NOMO-1 treated with DMSO at 0.1 percent for 48 hours (cell line): ENCODE results near the gene CAPN2.
"Not testable (repeated sequence)": the region's sequence is repeated elsewhere in the genome, so short reads cannot be mapped to it uniquely, and the experiment has no call there.

ENCODE experiments used
- DNase-seq: peaks from one replicate; lab custom pipeline; 2025; ENCODE audit not compliant: unreplicated experiment; lab: John Stamatoyannopoulos, UW

The CAPN2 gene

DNA sequence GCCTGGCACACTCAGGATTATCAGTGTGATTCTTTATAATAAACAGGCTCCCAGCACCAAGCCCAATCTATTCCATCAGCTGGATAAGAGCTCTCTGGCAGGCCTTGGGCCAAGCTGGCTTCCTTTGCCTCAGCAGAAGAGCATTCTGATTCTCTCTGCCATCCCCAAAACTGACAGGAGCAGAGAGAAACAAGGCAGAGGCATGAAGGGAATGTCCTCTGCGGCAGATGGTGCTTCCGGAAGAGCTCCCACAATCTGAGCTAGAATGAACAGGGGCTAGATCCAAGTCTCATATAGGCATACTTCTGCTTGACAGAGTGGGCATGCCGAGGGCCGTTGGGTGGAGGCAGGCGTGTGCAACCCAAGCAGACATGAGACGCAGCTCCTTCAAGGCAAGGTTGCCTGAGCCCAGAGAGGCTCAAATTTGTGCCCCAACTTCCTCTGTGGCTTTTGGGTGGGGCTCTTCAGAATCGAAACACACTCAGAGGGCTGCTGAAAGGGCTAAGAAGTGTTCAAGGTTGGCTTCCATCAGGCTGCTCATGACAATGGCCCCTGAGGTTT is 4.0 kb downstream of the CAPN2 start:
- DNase-seq = peak; percentile 69

DNA sequence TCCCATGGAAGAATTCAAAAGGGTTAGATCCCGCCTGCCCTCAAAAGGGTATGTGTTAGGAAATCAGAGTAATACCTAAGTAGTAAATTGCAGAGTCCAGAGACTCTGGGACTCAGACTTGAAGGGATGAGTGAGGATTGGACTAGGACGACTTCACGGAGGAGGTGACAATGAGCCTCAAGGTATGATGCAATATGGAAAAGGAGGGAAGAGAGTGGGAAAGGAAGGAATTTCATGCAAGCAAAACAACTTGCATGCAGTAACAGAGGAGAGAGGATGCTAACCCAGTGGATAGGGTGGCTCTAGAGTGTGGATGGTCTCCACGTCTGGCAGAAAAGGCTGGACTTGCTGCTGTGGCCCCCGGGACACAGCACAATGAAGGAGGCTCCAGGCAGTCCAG is 4.8 kb downstream of the CAPN2 start:
- DNase-seq = no peak

GRCh38 chr1:223717695-223718363 is 5.5 kb downstream of the CAPN2 start:
- DNase-seq = peak; percentile 93

DNA sequence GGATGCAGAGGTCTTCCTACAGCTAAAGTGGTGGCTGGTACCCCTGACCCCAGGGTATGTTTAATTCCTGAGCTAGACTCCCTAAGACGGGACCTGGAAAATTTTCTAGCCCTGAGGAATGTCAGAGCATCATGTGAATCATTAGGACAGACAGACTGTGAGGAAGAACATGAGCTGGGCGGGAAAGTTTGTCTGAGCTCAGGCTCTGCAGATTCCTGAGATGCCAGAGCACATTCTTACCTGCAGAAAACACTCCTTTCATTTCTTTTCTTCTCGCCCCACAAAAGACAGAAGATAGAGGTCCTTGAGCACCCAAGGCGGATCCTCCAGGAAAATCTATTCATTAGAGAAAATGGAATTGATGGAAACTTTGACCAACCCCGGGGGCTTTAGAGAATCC is 6.5 kb downstream of the CAPN2 start:
- DNase-seq = no peak

DNA sequence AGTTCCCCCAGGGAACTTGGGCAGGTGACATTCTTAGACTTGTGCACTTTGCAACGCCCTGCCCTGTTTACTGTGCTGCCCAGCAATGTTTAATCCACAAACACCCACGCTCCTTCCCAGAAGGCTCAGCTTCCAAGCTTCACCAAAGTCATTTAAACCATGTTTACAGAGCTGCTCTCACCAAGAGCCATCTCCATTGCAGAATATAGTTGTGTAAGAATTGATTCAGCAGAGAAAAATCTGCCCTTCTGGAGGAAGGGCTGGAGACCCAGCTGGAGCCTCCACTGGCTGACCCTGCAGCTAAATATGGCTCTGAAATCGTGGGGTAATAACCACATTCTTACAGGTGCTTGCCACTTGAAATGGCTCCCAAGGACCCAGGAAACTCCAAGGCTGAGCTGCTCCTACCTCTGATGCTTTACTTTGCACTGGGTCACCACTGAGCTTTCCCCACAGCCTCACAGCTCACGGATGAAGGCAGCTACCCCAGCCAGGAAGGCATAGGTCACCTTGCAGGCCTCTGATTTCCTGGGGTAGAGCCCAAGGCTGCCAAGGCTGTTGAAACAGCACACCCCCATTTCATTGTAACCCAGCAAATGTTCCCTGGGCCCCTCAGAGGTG is 8.7 kb downstream of the CAPN2 start:
- no peak for DNase-seq

DNA sequence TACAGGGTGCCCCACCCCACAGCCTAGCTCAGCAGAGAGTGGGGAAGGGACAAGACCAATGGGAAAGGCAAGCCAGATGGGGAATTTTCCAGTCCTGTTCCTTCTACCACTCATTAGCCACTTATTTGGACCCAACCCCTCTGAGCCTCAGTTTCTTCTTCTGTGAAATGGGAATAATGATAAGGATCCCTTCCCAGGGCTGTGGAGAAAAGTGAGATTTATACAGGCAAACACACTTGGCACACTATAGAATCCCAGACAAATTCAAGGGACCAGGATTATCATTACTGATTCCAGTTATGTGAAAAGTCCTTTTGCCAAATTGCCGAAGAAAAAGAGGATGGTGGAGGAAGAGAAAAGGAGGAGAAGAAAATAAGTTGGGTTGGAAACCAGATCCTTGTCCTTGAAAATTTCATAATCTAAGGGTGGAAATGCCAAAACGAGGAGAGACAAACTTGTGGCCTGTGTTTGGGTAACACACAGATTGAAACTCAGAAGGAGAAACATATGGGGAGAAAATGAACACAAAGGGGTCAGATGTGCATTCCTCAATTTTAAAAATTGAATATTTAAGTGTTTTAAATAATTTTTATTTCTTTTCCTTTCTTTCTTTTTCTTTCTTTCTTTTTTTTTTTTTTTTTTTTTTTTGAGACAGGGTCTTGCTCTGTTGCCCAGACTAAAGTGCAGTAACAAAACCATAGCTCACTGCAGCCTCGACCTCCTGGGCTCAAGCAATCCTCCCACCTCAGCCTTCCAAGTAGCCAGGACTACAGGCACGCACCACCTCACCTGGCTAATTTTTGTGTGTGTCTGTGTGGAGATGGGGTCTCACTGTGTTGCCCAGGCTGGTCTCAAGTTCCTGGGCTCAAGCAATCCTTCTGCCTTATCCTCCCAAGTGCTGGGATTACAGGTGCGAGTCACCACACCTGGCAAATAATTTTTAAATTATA is 9.6 kb downstream of the CAPN2 start:
- no peak for DNase-seq

DNA sequence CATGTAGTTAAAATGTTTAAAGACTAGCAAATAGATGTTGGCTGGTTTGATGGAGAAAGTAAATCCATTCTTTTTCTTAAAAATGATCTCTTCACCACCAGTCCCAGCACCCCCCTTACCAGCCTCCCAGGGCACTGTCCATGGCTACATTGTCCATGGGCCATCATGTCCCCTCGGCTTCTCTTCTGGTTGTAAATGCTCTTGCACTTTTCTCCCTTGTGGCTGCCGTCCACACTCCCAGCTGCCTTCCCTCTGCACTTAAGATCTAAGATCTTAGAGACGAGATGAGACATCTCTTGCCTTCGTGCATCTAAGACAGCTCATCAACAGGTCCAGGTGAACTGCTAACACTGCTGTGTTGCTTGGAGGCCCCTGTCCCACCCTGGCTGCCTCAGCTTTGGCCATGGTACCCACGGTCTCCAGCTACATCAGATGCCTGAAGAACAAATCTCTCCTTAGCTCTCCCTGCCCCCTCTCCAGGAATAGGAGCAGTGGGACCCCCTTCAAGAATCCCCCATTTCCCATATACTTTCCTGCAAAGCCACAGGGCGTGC is 11.1 kb downstream of the CAPN2 start:
- DNase-seq = no peak

- DNase-seq = no peak
Observed at GRCh38 chr1:223724376-223724775, 12.0 kb downstream of the CAPN2 start.

DNA sequence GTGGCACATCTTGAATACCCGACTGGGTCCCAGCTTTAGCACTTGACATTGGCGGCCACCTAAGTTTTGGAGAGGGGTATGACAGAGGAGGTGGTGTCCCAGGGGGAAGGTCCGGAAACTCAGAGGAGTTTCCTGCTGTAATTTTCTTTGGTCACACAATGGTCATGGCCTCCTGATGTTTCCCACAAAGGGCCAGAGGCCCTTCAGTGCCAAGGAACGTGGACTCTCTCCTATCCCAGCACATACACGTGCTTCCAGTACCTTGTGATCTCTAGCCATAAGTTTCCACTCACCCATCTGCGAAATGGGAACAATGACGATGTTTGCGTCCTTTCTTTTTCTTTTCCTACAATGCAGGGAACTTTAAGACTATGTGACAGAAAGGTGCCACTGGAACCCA is 13.2 kb downstream of the CAPN2 start:
- DNase-seq = no peak

DNA sequence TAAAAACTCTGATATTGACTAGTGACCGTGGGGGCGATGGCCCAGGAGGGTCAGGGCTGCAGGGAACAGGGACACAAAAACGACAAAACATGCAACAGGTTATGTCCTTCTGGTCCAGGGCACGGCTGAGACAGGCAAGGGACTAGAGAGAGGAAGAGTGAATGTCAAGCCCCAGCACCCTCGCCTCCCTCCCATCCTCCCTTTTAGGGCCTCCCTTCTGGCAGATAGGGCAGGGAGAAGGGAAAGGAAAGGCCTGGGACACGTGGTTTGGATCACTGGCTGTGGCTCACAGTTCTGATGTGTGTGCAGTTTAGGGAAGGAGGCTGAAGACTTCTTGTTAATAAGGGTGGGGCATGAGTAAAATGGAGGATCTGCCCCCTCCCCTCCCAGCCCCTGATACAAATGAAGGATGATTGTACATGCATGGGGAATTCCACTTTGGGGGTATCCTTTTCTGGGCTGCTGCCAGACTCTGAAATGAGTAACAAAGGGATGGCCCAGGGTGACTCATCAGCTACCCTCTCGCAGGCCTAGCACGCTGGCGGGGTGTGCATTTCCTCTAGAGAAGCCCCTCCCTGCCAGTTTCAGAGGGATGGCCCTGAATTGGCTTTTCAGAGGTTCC is 14.2 kb downstream of the CAPN2 start:
- DNase-seq = peak; percentile 71

- no peak for DNase-seq
Observed at GRCh38 chr1:223727541-223727940, 15.2 kb downstream of the CAPN2 start.

- no peak for DNase-seq
Observed at GRCh38 chr1:223729906-223730305, 17.6 kb downstream of the CAPN2 start.

- DNase-seq = no peak
Observed at GRCh38 chr1:223730479-223731132, 18.3 kb downstream of the CAPN2 start.

DNA sequence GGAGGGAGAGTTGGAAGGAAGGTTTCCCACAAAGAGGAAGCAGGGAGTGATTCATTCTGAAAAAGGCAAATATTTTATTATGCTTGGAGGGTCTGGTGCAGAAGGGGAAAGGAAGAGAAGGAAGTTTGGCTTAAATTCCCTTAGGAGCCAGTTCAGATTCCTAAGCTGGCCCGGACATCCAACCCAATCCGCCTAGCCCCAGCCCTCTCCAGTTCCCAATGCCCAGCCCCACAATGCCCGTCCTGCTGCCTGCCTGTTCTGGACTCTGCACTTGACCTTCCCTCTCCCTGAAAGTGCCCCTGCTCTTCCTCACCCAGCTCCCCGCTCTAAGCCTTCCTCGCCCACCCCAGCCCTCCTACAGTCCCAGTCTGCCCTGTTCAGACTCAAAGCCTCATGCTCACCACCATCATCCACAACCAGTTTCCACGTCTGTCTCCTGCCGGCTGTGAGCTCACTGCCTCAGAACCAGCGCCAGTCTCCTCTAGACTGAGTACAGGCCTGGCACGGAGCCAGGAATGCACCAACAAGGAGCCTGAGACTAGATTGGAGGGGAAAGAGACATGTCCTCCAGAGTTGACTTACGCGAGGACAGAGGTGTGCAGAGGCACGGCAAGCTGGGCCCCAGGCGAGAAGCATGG is 18.9 kb downstream of the CAPN2 start:
- DNase-seq = no peak

- no peak for DNase-seq
Observed at GRCh38 chr1:223732993-223733798, 20.9 kb downstream of the CAPN2 start.

GRCh38 chr1:223733898-223734852 is 21.8 kb downstream of the CAPN2 start:
- DNase-seq = no peak

GRCh38 chr1:223736638-223737037 is 24.3 kb downstream of the CAPN2 start:
- DNase-seq = not testable (repeated sequence)

DNA sequence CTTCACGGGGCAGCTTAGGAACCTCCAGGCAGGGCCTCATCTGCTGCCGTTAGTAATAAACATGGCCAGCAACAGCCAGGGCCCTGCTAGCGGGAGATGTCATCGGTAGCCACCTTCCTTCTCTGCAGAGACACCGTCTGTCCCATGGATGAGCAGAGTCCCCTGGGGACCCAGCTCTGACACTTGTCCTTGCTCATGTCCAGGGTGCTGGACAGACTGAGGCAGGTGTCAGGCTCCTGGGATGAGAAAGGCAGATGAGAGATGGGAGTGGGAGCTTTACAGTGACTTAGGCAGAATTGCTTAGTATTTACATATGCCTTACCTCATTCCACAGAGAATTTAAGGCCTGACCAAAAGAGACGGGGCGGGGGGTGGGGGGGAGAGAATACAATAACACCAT is 25.0 kb downstream of the CAPN2 start:
- no peak for DNase-seq
